Measurements from ENCODE around the gene CLSTN2.

DNA sequence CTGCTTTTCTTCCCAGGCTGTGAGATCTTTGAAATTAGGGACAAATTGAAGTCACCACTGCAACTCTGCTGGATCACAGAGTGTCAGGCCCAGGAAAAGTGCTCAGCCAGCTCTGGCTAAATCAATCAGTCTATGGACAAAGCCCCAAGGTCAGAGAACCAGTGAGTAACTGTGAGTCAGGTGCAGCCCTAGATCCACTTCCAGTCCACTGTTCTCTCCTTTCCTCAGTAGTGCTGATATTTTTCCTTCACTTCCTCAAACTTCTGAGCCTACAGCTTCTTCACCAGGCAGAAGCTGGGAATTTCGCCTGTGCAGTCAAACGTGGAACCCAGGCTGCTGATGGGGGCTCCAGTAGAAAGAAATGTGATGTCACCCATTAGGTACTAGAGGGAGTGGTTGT is 667.8 kb downstream of the CLSTN2 start:
- TF ChIP-seq, protein P1, sequence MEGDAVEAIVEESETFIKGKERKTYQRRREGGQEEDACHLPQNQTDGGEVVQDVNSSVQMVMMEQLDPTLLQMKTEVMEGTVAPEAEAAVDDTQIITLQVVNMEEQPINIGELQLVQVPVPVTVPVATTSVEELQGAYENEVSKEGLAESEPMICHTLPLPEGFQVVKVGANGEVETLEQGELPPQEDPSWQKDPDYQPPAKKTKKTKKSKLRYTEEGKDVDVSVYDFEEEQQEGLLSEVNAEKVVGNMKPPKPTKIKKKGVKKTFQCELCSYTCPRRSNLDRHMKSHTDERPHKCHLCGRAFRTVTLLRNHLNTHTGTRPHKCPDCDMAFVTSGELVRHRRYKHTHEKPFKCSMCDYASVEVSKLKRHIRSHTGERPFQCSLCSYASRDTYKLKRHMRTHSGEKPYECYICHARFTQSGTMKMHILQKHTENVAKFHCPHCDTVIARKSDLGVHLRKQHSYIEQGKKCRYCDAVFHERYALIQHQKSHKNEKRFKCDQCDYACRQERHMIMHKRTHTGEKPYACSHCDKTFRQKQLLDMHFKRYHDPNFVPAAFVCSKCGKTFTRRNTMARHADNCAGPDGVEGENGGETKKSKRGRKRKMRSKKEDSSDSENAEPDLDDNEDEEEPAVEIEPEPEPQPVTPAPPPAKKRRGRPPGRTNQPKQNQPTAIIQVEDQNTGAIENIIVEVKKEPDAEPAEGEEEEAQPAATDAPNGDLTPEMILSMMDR (tag by site-specific recombination; IDR thresholded peaks at IDR 0.05), result no peak
- TF ChIP-seq ZNF501 (tag by site-specific recombination; IDR thresholded peaks at IDR 0.05) (no peak), ZNF624 (tag by site-specific recombination; IDR thresholded peaks at IDR 0.05) (no peak), YY1 (tag by site-specific recombination; IDR thresholded peaks at IDR 0.05) (no peak)
- TF ChIP-seq, protein P2, sequence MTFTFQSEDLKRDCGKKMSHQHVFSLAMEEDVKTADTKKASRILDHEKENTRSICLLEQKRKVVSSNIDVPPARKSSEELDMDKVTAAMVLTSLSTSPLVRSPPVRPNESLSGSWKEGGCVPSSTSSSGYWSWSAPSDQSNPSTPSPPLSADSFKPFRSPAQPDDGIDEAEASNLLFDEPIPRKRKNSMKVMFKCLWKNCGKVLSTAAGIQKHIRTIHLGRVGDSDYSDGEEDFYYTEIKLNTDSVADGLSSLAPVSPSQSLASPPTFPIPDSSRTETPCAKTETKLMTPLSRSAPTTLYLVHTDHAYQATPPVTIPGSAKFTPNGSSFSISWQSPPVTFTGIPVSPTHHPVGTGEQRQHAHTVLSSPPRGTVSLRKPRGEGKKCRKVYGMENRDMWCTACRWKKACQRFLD (tag by site-specific recombination; IDR thresholded peaks at IDR 0.05), result no peak

All from HEK293 (cell line).